ENCODE measurements around the gene CRIP3.

DNA sequence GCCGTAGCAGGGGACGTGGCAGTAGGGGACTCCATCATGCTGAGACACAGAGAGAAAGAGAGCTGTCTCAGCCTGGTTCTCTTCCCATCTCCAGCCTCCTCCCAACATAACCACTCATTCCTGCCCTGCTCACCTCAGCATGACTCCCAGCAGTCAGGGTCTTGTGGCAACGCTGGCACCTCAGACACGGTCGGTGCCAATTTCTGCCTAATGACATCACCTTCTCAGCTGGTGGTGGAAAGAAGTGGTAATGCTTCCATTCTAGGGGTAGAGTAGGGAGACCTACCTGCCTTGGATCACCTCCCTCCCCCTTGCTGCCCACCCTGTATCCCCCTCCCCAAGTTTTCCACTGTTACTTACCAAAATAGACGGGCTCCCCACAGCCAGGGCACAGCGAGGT is 2.5 kb downstream of the CRIP3 start:
- TF ChIP-seq, protein P1, sequence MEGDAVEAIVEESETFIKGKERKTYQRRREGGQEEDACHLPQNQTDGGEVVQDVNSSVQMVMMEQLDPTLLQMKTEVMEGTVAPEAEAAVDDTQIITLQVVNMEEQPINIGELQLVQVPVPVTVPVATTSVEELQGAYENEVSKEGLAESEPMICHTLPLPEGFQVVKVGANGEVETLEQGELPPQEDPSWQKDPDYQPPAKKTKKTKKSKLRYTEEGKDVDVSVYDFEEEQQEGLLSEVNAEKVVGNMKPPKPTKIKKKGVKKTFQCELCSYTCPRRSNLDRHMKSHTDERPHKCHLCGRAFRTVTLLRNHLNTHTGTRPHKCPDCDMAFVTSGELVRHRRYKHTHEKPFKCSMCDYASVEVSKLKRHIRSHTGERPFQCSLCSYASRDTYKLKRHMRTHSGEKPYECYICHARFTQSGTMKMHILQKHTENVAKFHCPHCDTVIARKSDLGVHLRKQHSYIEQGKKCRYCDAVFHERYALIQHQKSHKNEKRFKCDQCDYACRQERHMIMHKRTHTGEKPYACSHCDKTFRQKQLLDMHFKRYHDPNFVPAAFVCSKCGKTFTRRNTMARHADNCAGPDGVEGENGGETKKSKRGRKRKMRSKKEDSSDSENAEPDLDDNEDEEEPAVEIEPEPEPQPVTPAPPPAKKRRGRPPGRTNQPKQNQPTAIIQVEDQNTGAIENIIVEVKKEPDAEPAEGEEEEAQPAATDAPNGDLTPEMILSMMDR (IDR thresholded peaks at IDR 0.05; ENCODE audit: insufficient read depth, low read length, poor library complexity, severe bottlenecking): no peak
- no peak for TF ChIP-seq EZH2phosphoT487 (conservative IDR thresholded peaks at IDR 0.05; ENCODE audit: low read length)

Data from SU-DHL-6 (cell line).